Limb (tissue), 2 donors: ENCODE data around the gene GTF3C4.

ENCODE experiments used
- DNase-seq, 2 donors: peaks; one replicate each; pipeline ENCODE4 v3.0.0-alpha.2; 2016; ENCODE audit errors: extremely low spot score in 2 of 2

GTF3C4 gene

DNA sequence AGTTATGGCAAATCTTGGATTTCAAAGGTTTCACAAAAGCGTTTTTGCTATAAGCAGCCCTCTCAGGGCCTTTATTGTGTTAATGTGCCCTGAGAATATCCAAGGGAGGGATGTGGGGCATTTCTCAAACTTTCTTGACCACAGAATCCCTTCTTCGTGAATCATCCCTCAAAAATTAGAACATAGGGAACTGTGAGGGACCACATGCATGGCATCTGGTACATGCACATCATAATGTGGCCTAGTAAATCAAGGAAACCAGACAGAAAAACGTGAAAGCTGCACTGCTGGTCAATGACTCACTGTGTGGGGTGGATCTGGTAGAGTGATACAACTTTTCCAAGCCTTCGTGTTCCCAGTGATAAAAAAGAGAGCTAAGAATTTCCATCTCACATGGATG is 22.9 kb upstream of the GTF3C4 start:
- DNase-seq, result no peak

DNA sequence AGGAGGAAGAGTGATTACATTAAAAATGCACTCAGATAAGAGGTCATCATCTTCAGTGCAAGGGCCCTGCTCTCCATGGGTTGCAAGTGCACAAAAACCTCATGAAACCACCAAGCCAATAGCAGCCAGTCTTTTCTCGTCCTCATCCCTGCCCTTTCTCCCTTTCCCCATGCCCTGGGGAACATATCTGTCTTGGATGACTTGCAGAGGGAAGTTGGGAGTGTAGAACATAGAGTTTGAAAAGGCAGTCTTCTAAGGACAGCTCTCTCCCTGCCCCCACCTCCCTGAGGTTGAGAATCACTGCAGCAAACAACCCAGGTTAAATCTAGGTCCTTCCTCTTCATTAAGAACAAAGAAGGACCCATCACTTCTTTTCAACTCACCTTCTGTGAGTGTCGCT is 22.5 kb upstream of the GTF3C4 start:
- no peak for DNase-seq

DNA sequence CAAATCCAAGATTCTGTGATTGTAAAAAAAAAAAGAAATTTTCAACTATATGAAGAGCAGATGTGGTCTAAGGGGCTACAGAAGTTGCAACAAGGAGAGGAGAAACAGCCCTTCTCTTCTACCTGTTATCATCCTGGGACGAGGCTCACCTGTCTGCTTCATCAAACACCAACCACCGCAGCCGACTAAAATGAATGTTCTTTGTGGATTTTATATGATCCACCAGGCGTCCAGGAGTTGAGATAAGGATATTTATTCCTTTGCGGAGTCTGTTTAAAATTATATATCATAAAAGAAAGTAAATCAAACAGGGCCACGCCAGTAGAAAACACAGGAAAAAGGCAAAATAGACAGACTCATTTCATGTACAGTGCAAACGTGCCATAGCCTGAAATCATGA is 22.0 kb upstream of the GTF3C4 start:
- no peak for DNase-seq

DNA sequence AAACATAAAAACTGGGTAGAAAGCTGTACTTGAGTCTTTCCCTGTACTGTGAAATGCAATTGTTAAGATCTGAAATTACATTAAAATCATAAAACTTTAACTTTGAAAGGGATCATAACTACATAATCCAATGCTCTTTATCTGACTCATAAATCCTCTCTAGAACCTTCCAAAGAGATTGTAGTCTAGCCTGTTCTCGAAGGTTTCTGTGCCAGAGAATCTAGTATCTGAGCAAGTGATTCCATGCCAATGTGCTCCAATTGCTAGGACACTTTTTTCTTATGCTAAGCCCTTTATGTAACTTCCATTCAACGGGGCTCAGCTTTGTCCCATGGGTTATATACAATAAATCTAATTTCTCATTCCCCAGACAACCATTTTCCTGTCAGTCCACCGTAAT is 21.6 kb upstream of the GTF3C4 start:
- DNase-seq, result no peak

DNA sequence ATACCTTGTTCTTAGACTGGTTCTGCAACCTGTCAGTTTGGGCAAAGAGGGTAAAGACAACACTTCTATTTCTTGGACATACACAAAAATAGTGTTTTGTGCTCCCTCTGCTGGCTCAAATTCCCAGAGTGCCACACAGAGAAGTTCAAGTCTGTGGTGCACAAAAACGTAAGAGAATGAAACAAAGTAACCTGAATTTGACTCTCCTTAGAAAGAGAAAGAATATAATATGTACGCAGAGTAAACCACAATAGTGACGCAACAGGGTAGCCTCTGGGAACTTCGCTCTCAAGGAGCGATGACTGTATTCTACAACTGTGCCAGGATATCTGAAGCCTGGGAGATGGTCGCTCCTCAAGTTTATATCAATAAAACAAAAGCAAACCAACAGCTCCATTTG is 19.0 kb upstream of the GTF3C4 start:
- no peak for DNase-seq

DNA sequence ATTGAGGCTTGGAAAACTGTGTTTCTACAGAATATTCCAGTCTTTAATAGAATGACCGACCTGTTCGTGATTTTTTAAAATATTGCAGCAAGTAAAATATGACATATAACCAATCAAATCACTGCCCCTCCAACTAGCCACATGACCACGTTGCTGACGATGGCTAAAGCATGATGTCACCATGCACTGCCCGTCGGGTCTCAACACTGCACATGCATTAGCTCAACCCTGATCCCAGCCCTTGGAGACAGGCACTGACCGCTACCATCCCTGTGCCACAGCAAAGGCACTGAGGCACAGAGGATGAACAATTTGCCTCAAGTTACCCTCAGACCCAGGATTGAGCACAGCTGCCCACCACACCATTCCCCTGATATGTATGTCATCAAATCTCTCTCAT is 14.0 kb upstream of the GTF3C4 start:
- no peak for DNase-seq

DNA sequence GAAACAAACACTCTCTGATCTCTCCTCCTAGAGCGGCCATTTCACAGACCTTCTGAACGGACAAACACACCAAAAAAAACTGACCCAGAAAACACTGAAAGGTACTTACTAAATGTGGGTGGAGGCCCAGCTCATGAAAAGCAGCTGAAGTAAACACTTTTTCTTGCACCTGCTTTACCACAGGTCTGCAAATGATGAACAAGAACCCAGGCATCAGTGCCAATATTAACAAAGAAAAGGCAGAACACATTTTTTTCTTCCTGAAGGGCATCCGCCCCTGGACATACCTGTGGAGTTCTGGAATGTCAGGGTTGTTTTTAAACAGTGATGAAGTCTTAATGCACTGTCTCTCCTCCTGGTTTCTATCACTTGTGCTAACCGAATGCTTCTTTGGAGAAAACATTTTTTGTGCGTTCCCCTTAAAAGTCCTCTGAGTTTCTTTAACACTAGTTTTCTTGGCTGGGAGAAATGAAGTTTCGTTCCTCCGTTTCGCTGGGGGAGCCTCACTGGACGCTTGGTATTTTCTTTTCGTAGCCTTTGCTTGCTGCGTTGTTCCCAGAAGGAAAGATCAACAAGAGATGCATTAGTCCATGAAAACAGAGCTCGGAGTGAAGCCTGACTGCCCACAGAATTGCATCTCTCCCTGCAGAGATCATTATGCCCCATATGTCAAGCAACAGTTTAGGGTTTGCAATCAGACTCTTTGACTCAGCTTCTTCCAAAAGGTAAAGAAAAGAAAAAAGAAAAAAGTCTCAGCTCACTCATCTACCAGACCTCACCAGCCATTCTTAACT is 7.9 kb upstream of the GTF3C4 start:
- no peak for DNase-seq

DNA sequence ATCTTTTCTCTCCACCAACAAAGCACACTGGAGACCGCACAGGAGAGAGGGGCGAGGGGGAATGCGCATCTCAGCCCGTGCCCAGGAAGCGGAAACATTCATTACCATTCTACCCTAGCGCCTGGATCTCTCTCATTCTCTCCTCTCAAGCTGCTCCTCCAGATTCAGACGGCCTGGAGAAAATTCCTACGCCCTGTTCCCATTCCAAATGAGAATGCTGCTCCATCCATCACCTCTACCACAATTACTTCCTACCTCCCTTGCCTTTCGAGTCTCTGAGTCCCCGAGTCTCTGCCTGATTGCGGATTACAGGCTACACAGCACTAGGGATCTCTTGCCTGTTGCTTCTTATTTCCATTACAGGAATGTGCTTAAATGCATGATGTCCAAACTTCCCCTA is 7.1 kb upstream of the GTF3C4 start:
- no peak for DNase-seq

DNA sequence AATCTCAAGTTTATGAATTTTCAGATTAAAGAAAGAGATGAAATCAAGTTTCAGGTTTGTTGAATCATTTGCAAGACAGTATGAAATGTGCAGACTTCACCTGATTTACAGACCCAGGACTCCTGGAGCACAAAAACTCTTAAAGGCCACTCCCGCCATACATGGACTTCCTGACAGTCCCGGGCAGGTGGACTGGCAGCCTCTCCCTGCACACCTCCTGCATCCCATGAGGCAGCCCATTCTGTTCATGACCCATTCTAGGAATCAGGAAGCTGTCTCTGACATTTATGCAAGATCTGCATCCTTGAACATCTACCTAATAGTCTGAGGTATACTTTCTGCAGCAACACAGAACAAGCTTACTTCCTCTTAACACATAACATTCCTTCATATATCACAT is 6.4 kb upstream of the GTF3C4 start:
- no peak for DNase-seq

DNA sequence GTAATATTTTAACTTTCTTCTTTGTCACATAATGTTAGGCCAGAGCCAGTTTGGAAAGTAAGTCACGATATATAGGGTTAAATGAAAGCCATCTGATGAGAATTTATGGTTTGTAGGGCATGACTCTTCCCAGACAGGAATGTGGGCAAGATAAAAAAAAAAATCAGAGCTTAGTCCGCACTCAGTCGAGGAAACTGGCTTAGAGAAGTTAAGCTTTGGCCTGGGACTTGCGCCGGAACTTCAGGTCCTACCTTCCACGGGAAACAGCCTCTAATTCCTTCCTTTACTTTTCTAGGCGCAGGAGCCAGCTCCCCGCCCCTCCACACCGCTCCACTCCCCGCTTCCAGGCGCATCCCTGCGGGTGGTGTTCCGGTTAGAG is 956 bp upstream of the GTF3C4 start:
- DNase-seq, result peak in 1 of 2 donors; percentile 55

DNA sequence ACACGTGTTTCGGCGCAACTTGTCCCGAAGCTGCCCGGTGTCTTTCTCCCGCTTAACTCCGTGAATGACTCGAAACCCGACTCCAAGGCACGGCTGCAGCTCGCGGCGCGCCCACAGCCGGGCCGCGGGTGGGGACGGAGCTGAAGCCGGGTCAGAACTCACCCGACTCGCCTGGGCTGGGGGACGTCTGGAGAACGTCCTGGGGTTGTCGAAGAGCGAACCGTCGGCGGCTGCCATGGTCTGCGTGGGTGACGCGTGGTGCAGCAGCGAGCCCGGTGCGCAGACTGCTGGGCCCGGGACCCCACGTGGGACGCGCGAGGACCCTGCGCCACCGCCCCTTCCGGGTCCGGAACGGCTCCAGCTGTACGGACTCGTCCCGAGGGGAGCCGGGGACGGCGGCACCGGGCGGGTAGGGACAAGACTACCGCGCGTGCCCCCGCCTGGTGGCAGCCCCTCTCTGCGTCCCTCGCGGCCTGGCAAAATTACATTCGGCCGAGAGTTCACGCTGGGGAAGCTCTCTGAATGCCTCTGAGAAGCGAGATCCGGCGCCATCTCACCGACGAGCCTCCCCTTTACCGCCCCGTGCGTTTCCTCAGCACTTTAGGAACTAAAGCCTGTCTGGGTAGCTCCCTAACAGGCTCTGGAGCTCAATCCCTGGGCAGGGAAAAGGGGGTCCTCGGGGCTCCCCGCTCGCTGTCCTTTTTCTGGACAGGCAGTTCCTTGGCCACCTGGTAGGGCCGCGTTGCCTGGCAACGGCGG is 387 bp upstream of the GTF3C4 start, which contains the start of gene DDX31:
TSS of gene DDX31 (minus strand) at position 286 of the 759 bp plus-strand sequence. CDS start at position 237, 49 bp downstream.
- DNase-seq, result peak; percentile 74 to 89

DNA sequence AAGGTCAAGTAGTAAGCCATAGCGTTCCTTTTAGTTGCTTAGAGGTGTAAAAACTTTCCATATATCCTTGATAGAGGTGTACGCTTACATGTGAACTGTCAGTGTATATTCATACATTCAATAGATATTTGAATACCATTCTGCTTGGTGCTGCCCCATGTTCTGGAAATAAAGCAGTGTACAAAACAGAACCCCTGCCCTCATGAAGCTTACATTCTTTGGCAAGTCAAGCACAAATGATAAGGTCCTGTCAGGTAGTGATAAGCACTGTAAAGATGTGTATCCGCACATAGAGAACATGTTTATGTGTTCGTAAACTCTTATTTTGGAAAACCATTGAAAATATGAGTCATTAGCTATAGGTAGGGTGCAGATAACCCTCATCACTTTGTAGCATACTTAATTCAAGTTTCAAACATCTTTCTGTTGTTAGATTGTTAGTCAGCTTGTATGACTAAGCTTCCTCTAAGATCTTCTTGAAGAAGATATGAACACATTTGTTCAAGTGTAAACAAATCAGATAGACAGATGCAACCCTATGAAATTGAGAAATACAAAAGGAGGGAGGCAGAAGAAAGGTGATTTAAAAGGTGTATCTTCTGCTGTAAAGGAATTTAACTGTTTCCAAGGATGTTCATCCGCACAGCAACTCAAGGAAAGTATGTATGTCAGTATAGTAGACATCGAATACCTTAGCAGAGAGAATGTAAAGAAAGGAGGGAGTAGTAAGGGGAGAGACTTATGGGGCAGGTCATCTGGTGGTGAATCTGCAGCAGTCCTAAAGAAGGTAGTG is 1.6 kb downstream of the GTF3C4 start:
- no peak for DNase-seq

DNA sequence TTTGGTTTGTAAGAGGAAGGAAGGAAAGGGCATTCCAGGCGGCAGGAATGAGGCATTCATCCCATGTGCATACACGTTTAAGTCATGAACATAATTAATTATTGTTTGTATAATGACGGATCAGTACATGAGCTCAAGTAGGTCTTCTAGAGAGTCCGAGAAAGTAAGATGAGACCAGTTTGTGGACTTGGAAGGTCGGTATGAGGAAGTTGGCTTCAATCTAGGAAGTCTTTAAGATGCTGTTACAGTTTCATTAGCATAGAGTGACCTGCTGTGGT is 2.1 kb downstream of the GTF3C4 start:
- no peak for DNase-seq

DNA sequence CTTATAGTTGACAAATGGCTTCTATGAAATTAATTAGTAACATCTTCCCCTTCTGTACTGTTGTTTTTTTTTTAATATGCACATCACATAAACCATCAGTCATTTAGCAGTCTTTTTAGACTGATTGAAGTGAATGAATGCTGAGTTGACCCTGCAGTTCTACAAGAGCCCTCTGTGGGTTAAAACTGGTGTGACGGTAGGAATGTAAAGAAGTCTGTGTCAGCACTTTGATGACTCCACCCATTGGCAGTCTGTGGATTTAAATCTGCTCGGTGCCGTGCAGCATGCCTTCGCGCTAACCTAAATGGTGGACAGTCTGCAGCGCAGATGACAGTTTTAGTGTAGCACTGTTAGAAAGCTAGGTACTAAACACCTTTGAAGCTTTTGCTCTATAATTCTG is 3.1 kb downstream of the GTF3C4 start:
- peak in 1 of 2 donors; percentile 42 for DNase-seq

DNA sequence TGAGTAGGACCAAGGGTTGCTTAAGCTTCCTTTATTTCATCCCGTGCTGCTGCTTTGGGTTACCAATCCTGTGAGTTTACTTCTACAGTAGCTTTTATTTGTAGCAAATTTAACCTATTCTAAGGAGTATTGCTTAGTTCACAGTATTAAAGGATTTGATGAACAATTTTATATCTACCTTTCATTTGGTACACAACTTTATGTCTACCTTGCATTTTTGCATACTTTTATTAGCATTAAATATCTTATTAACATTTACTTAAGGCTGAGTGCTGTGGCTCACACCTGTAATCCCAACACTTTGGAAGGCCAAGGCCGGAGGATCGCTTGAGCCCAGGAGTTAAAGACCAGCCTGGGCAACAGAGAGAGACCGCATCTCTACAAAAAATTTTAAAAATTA is 4.2 kb downstream of the GTF3C4 start:
- no peak for DNase-seq

DNA sequence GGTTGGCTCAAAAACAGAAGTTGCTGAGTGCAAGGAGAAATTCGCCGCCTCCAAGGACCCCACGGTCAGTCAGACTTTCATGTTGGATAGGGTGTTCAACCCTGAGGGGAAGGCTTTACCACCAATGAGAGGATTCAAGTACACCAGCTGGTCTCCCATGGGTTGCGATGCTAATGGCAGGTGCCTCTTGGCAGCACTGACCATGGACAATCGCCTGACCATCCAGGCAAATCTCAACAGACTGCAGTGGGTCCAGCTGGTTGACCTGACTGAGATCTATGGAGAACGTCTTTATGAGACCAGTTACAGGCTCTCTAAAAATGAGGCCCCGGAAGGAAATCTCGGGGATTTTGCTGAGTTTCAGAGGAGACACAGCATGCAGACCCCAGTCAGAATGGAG is 7.7 kb downstream of the GTF3C4 start:
- no peak for DNase-seq

DNA sequence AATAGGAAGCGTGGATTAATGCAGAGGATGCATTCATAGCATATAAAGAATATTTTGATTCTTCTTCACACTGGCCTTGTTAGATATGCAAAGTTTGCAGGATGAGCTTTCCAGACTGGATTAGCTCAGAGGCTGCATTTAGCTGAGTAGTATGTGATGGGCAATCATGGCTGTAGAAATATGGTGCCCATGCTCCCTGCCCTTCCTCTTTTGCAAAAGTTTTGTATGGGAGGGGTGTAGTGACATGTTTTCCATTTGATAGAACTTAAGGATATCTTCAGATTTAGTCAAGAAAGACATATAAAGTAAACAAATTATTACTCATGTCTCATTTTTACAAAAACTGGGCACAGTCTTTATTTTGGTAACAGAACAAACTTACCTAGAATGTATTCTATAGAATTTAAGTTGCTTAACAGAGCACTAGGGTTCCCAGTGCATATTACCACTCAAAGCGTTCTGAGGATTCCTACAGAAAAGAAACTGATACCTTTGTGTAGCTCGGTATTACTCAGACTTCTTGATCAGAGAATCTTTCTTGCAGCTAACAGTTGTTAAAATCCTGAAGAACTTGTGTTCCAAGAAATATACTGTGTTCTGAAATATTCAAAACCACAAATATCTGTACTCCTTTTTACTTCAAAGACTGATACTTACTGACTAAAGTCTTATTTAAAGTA is 9.8 kb downstream of the GTF3C4 start:
- no peak for DNase-seq

DNA sequence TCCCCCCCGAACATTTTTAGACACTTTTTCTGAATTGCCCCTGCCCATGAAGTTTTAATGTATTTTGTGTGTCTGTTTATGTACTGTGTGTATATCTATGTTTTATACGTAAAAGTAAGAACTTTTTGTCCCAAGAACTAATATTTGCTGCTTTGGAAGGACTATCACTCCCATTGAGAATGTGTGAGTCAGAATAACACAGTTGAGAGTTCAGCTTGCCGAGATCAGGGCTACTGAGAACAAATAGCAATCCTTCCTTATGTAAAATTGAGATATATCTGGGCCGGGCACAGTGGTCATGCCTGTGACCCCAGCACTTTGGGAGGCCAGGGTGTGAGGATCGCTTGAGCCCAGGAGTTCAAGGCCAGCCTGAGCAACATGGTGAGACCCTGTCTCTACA is 11.3 kb downstream of the GTF3C4 start:
- DNase-seq, result no peak

DNA sequence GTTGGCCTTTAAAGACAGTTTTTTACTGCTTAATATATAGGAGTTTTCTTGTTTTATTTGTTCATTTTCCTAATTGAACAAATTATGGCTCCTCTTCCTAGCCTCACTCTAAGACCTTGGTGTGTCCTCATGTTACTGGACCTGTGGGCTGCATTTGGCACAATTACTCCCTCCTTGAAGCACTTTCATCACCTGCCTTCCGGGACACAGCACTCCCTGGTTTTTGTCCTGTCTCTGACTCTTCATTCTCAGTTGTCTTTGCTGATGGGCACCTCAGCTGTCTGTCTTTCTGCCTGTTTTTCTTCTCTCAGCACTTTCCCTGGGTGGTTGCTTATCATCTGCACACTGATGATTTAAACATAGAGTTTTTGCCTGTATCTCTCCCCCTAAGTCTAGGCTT is 13.6 kb downstream of the GTF3C4 start:
- DNase-seq, result no peak

DNA sequence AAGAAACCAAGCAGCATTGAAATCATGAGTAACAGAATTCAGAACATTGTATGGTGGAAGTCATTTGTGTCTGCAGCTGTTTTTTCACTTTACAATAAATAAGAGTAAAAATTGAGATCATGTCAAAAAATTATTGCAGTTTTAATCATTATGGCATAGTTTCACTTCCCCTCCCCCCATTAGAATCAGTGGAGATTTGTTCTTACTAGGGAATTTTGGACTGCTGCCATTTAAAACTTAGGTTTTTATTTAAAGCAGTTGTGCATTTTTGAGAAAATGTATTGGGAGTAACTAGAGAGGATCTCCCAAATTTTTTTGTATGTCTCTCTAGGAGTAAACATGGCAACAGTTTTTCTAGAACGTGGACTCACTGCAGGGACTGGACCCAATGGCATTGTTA is 20.4 kb downstream of the GTF3C4 start:
- peak in 1 of 2 donors; percentile 52 for DNase-seq

DNA sequence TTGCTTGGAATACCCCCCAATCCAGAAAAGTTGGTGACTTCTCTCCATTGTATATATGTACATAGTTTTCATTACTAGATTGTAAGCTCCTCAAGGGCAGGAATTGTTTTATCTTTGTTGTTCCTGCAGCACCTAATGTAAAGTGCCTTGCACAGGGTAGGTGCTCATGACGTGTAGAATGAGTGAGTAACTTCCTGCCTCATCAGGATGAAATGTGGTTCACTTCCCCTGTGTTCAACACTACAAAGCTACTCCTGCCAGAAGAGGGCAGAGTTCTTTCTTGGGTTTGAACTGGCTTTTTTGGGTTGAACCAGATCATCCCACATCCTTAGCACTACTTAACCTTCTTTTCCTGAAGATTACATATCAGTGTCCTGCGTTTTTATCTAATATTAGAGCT is 23.9 kb downstream of the GTF3C4 start:
- no peak for DNase-seq

DNA sequence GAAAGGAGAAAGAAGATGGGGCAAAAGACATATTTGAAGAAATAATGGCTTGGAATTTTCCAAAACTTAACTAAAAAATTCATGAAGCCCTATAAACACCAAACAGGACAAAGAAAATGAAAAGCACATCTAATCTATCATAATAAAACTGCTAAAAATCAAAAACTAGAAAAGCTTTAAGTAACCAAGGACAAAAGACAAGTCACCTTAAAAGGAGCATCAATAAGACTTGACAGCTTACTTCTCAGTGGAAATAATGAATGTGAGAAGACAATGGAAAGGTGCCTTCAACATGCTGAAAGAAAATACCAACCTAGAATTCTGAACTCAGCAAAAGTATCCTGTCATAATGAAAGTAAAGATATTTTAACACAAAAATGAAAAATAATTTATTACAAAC is 27.0 kb downstream of the GTF3C4 start:
- no peak for DNase-seq
